Endodermal cell (in vitro differentiated cells): ENCODE results near the gene PLA2G4D. TPM values are rescaled to one million over a fixed set of nuclear protein-coding genes. Genes with fewer than 3 reads are reported as not detected.

Experiments used
- DNase-seq: peaks from one replicate; pipeline ENCODE4 v3.0.0-alpha.2; 2017
- H3K27ac ChIP-seq: 2 replicates; pipeline ENCODE4 v1.5.1; 2013; ENCODE audit warnings: mild to moderate bottlenecking, low read depth, low read length, moderate library complexity
- H3K27me3 ChIP-seq: 2 replicates; pipeline ENCODE4 v1.6.1; 2013; ENCODE audit warnings: mild to moderate bottlenecking, low read length, moderate library complexity; ENCODE audit not compliant: insufficient read depth, control insufficient read depth, poor library complexity, severe bottlenecking
- H3K36me3 ChIP-seq: 2 replicates; pipeline ENCODE4 v1.7.0; 2013; ENCODE audit warnings: mild to moderate bottlenecking, low read length, moderate library complexity; ENCODE audit not compliant: control insufficient read depth, insufficient read depth
- H3K4me1 ChIP-seq: one replicate; pipeline ENCODE4 v1.7.0; 2013; ENCODE audit warnings: low read length; ENCODE audit not compliant: control insufficient read depth, insufficient read depth
- H3K4me3 ChIP-seq: 2 replicates; pipeline ENCODE4 v1.5.1; 2013; ENCODE audit warnings: mild to moderate bottlenecking, low read length, moderate library complexity
- H3K9ac ChIP-seq: 2 replicates; pipeline ENCODE4 v1.6.1; 2013; ENCODE audit warnings: mild to moderate bottlenecking, low read length, moderate library complexity; ENCODE audit not compliant: poor library complexity, severe bottlenecking; ENCODE audit errors: extremely low read depth
- H3K9me3 ChIP-seq: 2 replicates; pipeline ENCODE4 v1.6.1; 2013; ENCODE audit warnings: mild to moderate bottlenecking, low read length, moderate library complexity; ENCODE audit not compliant: control insufficient read depth
- H3K27ac Mint-ChIP-seq: 2 replicates; pipeline ENCODE4 v1.8.0; 2020; ENCODE audit warnings: mixed read lengths
- H3K27me3 Mint-ChIP-seq: 2 replicates; pipeline ENCODE4 v1.8.0; 2021; ENCODE audit warnings: mild to moderate bottlenecking, mixed read lengths; ENCODE audit not compliant: insufficient read depth
- H3K36me3 Mint-ChIP-seq: 2 replicates; pipeline ENCODE4 v1.8.0; 2020; ENCODE audit warnings: low read depth, mixed read lengths
- H3K4me1 Mint-ChIP-seq: 2 replicates; pipeline ENCODE4 v1.8.0; 2020; ENCODE audit warnings: mixed read lengths
- H3K4me3 Mint-ChIP-seq: 2 replicates; pipeline ENCODE4 v1.8.0; 2020; ENCODE audit warnings: mild to moderate bottlenecking, moderate library complexity, mixed read lengths
- H3K9me3 Mint-ChIP-seq: 2 replicates; pipeline ENCODE4 v1.8.0; 2020; ENCODE audit warnings: mild to moderate bottlenecking, mixed read lengths
- WGBS, 2 experiments: methylation state at CpG; one replicate each; pipeline versions ENCODE4 v1.1.5 to v1.1.7; 2013; ENCODE audit warnings: missing lambda C conversion rate in 2 of 2, mixed read lengths in 1 of 2; ENCODE audit not compliant: insufficient coverage in 1 of 2, insufficient read length in 1 of 2; 5-methylcytosine and 5-hydroxymethylcytosine counted together
- total RNA-seq, 2 donors: library from RNA; stranded (reverse); fragmentation: NEBNext Ultra II Directional in 1 of 2; extraction: Animal tissue kit (Norgen Biotek cat#: 25700) in 1 of 2; gene quantifications; 2 replicates in 1 of 2; 3 replicates in 1 of 2; pipeline ENCODE4 v1.2.1, GENCODE V29; 2021
- TF ChIP-seq, protein P1 (sequence below): fragments of 200-600 bp; sonication (generic); conservative IDR thresholded peaks from 2 replicates; pipeline ENCODE4 v1.5.0; 2021; ENCODE audit warnings: antibody characterized with exemption, mild to moderate bottlenecking

The PLA2G4D gene
- total RNA-seq, 2 donors from 2014 or later = not detected

DNA sequence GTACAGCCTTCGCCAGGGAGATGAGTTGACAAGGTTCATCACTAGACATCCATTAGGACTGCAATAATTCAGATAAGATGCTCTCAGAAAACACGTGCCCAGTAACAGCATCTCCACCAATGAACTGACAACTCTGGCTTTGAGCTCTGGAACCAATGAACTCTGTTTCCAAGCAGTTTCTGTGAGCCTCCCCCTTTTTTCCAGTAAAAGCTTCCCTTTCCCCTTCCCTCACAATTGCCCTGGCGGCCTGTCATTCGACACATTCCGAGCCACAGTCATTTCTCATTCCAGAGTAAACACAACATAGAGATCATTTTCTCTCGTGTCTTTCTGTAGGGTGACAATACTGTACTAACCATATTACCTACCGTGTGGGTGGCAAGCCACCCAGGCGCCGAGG, 3.6 kb downstream of the PLA2G4D start:
- WGBS, 2 experiments = 94 to 96% methylated on average over 6 to 8 of the region's 9 CpGs
- no peaks in the 10 kb centered on the region for H3K36me3 ChIP-seq
- H3K9ac ChIP-seq = no peak overlapping the region
- TF ChIP-seq, protein P1, sequence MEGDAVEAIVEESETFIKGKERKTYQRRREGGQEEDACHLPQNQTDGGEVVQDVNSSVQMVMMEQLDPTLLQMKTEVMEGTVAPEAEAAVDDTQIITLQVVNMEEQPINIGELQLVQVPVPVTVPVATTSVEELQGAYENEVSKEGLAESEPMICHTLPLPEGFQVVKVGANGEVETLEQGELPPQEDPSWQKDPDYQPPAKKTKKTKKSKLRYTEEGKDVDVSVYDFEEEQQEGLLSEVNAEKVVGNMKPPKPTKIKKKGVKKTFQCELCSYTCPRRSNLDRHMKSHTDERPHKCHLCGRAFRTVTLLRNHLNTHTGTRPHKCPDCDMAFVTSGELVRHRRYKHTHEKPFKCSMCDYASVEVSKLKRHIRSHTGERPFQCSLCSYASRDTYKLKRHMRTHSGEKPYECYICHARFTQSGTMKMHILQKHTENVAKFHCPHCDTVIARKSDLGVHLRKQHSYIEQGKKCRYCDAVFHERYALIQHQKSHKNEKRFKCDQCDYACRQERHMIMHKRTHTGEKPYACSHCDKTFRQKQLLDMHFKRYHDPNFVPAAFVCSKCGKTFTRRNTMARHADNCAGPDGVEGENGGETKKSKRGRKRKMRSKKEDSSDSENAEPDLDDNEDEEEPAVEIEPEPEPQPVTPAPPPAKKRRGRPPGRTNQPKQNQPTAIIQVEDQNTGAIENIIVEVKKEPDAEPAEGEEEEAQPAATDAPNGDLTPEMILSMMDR = no peak
- peaks cover 11% of the 10 kb centered on the region for H3K4me1 Mint-ChIP-seq
- H3K4me1 ChIP-seq = peaks cover 5% of the 10 kb centered on the region
- H3K27me3 Mint-ChIP-seq = peaks cover 3% of the 10 kb centered on the region
- no peaks in the 10 kb centered on the region for H3K36me3 Mint-ChIP-seq
- no peak overlapping the region for H3K27ac Mint-ChIP-seq
- no peaks in the 10 kb centered on the region for H3K27me3 ChIP-seq
- H3K9me3 ChIP-seq = no peaks in the 10 kb centered on the region
- no peak for DNase-seq
- no peak overlapping the region for H3K4me3 ChIP-seq
- no peaks in the 10 kb centered on the region for H3K9me3 Mint-ChIP-seq
- no peak overlapping the region for H3K4me3 Mint-ChIP-seq
- no peak overlapping the region for H3K27ac ChIP-seq

DNA sequence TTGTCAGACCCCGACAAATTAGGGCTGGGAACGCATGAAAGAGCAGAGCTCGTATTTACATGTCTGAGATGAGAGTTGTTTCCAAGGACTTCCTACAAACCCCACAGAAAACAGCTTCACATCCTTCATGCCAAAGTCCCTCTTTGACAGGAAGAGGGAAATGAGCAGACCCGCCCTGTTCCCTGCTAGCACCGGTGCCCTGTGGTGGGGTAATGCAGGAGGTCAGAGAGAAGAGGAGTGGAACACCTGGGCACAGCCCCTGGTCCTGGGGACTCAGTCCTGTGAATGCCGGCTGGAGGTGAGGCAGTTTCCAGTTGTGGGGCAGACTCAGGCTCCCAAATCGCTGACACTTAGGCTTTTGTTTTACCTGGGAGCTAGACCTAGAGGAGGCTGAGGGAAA, 4.0 kb downstream of the PLA2G4D start:
- Mint-ChIP-seq H3K4me3 (no peak overlapping the region), H3K27ac (no peak overlapping the region), H3K36me3 (no peaks in the 10 kb centered on the region), H3K9me3 (no peaks in the 10 kb centered on the region), H3K27me3 (peaks cover 3% of the 10 kb centered on the region), H3K4me1 (peaks cover 11% of the 10 kb centered on the region)
- Histone ChIP-seq H3K27ac (no peak overlapping the region), H3K27me3 (no peaks in the 10 kb centered on the region), H3K4me3 (no peak overlapping the region), H3K9me3 (no peaks in the 10 kb centered on the region), H3K36me3 (no peaks in the 10 kb centered on the region), H3K4me1 (peaks cover 5% of the 10 kb centered on the region), H3K9ac (no peak overlapping the region)
- TF ChIP-seq, protein P1 = no peak
- 82 to 83% methylated on average over 3 to 7 of the region's 7 CpGs for WGBS, 2 experiments
- DNase-seq = no peak

DNA sequence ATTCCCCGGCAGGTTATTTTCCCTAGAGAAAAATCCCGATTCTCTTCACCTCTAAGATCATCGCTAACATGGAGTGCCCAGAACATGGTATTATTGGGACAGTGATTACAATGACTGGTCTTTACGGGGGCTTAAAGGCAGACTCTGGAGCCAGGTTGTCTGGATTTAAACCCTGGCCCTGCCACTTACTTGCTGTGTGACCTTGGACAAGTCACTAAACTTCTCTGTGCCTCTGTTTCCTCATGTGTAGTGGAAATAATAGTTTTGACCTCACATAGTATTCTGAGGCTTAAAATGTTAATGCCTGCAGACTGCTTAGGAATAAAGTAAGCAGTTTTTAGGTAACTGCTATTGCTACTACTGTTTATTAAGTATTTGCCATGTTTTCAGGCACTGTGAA, 4.4 kb downstream of the PLA2G4D start:
- WGBS, 2 experiments = 84 to 96% methylated on average over 4 of the region's 4 CpGs
- H3K27ac ChIP-seq = no peak overlapping the region
- no peaks in the 10 kb centered on the region for H3K9me3 Mint-ChIP-seq
- H3K27me3 ChIP-seq = no peaks in the 10 kb centered on the region
- H3K36me3 Mint-ChIP-seq = no peaks in the 10 kb centered on the region
- H3K36me3 ChIP-seq = no peaks in the 10 kb centered on the region
- H3K9me3 ChIP-seq = no peaks in the 10 kb centered on the region
- H3K9ac ChIP-seq = no peak overlapping the region
- peaks cover 11% of the 10 kb centered on the region for H3K4me1 Mint-ChIP-seq
- DNase-seq = no peak
- H3K4me3 ChIP-seq = no peak overlapping the region
- TF ChIP-seq, protein P1 = no peak
- peaks cover 3% of the 10 kb centered on the region for H3K27me3 Mint-ChIP-seq
- no peak overlapping the region for H3K27ac Mint-ChIP-seq
- H3K4me1 ChIP-seq = peaks cover 5% of the 10 kb centered on the region
- H3K4me3 Mint-ChIP-seq = no peak overlapping the region
